KBM-7 (cell line): ENCODE data around the gene SHISA2.

Experiments
- DNase-seq: peaks from one replicate; pipeline ENCODE4 v3.0.0-alpha.2; 2015
- in situ Hi-C: fragments of 300-500 bp; cut with MboI; formaldehyde crosslinking; loops from 2 replicates; pipeline ENCODE4 v1.14.3; 2020; ENCODE audit warnings: low sequenced_read_pairs, low pct_unique_long_range_greater_than_20kb, mixed read lengths

The SHISA2 gene

DNA sequence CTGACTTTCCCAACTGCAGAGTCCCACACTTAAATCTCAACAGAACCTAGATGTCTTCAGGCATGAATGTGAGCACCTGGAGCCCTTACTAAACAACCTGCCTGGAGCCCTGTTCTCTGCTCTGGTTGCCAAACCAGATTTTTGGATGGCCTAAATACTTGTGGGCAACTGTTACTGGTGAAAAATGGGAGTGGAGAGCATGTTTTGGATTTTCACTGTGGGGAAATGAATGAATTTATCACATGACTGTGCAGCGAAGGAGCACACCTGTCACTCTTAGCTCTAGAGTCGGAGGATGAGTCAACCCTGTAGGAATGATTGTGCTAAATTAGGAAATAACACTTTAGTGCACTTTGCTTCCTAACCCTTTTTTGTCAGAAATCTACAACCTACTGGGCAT is 30.3 kb downstream of the SHISA2 start:
- in situ Hi-C loops = no loop called here
- no peak for DNase-seq

DNA sequence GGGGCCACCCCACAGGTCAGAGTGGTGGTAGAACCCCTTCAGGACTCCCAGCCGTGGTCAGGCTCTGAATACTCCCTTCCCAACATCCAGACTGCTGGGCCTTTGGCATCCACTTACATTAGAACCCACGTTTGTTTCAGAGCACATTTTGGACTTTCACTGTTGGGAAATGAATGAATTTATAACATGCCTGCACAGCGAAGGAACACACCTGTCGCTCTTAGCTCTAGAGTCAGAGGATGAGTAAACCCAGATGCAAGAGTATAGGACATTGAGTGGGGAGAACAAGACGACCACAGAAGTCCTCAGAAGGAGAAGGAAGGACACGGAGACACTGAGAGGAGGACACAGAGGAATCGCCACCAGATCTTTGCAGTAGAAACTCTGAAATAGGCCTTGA is 30.9 kb downstream of the SHISA2 start:
- no peak for DNase-seq
- in situ Hi-C loops = no loop called here

DNA sequence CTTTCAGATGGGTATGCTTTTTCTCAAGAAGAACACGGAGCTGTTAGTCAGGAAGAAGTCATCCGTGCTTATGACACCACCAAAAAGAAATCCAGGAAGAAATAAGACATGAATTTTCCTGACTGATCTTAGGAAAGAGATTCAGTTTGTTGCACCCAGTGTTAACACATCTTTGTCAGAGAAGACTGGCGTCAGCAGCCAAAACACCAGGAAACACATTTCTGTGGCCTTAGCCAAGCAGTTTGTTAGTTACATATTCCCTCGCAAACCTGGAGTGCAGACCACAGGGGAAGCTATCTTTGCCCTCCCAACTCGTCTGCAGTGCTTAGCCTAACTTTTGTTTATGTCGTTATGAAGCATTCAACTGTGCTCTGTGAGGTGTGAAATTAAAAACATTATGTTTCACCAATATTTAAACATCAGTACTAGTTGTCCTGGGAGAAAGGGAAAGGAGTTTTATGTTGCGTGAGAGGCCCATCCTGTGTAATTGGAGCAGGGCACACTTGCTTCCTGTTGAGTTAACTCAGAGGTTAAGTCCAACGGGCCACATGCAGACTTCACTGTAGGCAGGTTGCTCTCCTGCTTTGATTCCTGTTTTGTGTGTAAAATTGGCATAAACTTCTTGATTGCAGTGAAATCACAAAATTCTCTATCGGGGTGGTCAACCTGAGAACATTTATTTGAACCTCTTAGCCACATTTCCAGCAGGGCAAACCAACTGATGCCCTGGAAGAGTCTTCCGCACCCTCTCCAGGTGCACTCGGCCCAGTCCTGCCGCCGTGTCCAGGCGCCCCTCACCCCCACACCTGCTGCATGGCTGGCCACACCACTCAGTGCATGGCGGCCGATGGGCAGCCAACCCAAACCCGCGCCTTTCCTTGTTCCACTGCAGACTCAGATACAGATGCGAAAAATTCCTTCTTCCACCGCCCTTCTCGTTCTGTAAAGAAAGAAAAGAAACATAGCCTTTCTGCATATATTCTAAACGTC is 31.6 kb downstream of the SHISA2 start:
- in situ Hi-C loops = no loop called here
- DNase-seq = no peak

DNA sequence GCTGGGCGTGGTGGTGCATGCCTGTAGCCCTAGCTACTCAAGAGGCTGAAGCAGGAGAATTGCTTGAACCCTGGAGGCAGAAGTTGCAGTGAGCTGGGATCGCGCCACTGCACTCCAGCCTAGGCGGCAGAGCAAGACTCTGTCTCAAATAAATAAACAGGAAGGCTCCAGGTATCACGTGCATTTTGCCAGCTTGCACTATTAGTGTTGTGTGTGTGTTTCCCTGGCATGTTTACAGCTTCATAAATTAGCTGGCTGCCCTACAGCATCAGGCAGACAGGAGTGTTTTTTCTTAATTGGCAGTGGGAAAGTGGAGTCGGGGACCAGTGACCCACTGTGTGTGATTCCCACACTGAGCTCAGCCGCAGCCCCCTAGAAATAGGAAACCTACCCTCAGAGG is 32.6 kb downstream of the SHISA2 start:
- in situ Hi-C loops = no loop called here
- no peak for DNase-seq

DNA sequence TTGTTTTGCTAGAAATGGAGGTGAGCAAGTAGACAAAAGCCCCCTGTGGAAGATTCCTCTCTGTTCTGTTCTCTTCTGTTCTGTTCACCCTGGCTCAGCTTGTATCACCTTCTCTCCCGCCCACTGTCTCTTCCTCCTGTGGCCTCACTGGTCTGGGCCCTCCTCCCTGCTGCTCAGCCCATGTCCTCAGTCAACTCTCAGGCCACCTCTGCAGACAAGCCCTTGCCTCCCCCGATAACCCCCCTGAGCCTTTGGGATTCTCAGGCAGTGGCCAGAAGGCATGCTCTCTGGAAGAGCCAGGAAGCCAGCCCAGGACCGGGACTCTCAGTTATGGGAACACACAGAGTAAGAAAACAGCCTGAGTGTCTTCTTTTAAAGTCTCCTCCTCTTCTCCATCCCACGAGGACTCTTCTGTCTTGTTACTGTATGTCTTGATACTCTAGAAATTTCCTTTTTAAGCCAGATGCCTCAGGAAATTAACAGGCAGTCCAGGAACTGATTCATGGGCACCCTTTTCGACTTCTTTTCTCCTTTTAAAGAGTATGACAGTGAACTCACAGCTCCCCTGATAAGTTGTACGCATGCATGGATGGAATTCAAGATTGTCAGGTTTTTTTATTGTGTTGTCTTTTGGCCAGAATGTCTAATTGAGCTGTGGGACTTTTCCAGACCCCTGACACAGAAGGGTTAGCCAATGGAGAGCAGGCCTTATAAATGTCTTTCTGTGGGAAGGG is 33.7 kb downstream of the SHISA2 start:
- DNase-seq = no peak
- in situ Hi-C loops = no loop called here

DNA sequence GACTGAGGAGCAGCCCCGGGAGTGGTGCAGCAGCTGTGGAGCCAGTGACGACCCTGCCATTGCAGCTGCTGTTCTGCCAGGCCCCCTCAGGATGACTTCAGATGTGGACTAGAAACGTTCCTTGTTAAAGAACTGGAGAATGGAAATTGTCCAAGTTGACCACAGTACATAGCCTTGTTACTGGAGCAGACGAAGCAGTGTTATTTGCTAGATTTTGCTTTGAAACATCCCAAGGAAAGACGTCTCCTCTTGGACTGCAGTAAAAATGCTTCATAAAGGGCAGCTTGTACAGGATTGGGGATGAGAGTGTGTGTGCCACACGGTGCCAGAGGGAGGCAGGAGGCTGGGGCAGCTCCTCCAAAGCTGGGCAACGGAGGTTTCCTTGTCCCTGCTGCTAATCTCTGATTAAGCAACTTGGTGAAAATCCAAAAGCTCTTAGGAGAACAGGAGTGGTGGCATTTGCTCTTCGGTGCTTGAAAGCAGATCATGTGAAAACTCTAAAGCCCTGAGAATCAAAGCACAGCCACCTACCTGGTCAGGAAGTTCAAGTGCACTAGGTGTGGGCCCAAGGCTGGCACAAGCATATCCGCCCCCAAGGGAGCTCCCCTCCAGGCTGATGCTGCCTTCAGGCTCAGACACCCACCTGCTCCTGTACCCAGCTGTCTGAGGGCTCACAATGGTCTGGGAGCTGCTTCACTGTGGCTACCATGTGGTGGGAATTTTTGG is 34.5 kb downstream of the SHISA2 start:
- in situ Hi-C loops = no loop called here
- DNase-seq = no peak

DNA sequence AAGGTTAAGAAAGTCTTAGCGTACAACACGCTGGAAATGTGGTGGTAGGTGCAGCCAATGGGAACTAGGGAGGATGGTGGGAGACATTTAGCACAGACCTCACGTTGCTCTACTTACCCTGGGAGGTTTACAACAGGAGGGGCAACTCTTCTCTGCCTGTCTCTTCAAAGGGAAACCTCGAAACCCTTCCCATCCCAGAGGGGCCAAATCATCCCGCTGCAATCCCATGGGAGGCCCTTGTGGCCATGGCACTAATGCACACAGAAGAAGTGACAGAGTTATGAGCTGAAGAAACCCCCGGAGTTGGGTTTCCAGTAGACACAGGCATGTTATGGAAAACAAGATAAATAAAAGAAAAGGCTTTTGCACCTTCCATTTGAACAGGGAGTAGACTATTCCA is 35.6 kb downstream of the SHISA2 start:
- in situ Hi-C loops = no loop called here
- DNase-seq = no peak

DNA sequence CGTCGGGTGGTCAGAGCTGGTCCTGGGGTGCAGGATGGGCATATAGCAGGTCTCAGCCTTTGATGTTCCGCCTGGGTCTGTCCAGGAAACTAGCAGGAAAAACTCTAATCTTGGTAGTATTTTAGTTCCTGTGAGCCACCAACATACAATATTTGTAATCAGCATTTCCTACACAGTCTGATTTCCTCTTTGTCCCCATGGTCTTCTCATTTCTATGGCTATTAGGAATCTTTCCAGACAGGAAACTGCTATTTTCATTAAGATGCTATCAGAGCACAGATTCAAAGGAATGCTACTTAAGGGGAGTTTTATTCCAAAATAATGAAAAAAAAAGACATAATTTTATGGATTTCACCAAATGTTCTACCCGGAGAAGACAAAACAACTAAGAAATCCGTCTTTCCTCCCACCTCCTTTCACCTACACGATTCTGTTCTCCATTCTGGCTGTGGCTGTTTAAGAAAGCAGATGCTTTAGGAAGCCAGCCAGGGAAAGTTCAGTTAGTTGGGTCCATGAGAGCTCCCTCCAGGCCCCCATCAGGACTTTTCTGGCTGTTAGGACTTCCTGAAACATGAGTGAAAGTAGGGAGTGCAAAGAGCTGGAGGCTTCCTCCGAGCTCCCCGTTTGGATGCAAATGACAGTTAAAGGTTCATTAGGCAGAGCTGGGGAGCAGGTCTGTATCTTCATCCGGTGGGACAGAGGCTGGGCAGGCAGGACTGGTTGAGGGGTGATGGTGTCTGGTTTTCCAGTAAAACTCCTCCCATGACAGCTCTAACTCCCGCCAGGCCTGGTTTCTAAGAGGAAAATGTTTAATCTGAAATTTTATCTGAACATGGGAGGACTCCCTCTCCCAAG is 36.3 kb downstream of the SHISA2 start:
- in situ Hi-C loops = no loop called here
- no peak for DNase-seq

DNA sequence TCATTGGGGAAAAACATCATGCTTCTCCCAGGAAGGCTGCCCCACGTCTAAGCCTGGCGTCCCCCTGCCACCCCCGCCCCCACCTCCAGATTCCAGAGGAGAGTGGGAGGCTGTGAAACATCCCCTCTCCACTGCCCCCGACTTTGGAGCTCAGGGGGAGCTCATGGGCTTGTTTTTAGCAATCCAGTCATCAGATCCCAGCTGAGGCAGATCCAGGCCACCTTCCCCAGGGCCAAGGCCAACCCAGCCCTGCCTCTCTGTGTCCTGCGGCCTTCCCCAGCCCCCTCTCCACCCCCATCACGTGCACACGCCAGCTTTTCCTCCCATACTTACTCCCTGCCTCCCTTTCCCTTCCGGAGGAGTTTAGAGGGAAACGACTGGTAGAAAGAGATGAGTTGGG is 38.8 kb downstream of the SHISA2 start:
- in situ Hi-C loops = no loop called here
- DNase-seq = no peak

DNA sequence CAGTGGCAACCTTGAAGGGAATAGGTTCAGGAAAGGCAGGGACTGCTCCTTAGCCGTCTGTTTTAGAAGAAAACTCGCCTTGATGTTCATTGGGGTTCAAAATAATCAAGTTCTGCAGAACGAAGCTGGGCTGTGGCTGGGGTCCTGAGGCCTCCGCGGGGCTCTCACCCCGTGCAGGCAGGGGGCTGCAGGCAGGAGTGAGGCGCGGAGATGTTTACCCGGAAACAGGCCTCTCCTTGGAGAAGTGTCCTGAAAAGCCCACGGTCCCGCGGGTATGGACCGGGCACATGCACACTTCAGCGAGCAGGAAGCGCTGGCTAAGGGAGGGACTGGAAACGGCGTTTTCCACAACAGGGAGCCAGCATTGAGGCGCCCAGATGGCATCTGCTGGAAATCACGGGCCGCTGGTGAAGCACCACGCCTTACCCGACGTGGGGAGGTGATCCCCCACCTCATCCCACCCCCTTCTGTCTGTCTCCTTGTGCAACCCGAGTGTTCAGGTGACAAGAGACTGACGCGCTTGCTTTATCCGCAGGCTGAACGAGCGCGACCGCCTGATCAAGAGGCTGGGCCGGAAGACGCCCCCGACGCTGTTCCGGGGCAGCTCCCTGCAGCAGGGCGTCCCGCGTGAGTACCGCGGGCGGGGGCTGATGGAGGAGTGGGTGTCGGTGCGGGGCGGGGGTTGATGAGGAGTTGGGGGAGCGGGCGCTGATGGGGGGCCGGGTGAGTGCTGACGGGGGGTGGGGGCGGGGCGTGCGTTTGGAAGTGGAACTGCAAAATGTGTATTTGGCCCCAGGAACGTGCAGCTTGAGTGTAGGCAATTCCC is 39.6 kb downstream of the SHISA2 start:
- in situ Hi-C loops = no loop called here
- DNase-seq = no peak

DNA sequence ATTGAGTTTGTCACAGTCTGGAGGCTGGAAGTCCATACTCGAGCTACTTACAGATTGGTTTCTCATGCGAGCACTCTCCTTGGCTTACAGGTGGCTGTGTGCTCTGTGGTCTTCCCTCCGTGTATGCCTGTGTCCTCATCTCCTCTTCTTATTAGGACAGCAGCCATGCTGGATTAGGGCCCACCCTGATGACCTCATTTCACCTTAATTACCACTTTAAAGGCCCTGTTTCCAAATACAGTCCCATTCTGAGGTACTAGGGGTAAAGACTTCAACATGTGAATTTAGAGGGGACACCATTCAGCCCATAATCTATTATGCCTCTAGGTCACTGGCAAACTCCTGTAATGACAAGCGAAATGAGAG is 40.6 kb downstream of the SHISA2 start:
- in situ Hi-C loops = no loop called here
- DNase-seq = no peak

DNA sequence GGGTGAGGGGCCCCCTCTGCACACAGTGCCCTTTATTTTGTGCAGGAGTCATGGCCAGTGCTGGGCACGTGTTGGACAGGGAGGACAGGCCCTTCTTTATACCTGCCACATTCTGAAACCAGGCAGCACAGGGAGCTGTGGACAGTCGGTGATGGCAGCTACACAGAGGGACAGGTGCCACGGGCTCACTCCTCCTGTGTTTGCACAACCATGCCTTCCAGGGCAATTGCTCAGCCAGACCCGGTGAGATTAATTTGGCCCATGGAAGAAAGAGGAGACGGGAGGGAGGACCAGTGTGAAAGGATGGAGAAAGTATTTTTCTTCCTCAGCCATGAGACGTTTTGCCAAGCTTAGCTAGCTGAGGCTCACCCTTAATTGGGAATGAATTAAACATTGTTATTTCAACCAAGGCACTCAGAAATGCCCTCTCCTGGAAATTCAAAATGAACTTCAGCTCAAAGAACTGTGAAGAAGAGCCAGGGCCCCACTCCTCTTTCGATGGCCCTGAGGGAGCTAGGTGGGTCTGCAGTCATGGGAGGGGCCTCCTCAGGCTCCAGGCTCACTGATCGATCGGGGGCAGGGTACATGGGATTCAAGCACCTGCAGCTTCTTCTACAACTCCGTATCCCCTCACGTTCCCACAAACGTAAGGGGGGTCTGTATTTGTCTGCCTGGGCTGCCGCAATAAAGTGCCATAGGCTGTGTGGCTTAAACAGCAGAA is 41.2 kb downstream of the SHISA2 start:
- no peak for DNase-seq
- in situ Hi-C loops = no loop called here

DNA sequence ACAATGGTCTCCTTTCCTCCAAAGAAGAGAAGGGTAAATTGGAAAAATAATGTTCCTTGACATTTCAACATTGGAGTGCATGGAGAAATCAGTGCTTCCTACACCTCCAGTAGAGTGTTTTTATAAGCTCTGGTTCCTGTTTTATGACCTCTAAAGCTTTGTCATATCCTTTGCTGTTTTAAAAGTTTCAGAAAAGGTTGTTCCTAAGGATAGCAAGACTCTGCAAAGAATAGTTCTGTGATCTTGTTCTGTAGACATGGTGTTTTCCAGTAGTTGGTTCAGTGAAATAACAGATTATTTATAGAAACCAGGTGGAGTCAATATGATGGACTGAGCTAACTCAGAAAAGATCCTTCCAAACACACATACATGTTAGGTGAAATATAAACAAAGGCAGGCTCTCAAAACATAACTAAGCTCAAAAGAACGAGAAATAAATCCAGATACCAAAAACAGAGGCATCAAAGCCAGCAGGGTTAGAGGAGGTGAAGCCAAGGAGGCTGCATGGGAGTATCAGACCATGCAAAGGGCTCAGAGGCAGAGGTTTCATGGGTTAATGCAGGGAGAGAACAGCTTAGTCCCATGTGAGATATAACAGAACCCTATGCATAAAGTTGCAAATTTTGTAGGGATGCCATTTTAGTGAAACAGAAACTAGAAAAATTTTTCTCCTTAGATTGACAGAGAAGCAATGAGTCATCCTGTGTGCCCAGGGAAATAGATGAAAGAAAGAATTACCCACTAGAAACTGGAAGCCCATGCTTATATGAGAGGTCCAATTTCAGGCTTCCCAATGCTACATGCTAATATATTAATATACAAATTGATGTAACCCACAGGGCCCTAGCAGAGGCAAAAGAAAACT is 44.3 kb downstream of the SHISA2 start:
- DNase-seq = no peak

More for the DNA sequence above, 44.3 kb downstream of the SHISA2 start:
- in situ Hi-C loops = no loop called here
